Body of pancreas (tissue), 4 donors: ENCODE results near the gene RNF213. TPM values are rescaled to one million over a fixed set of nuclear protein-coding genes. Genes with fewer than 3 reads are reported as not detected.
A peak's percentile ranks its signal among the peaks of the same experiment; 100 is the strongest.

Experiments used
- ATAC-seq: fragments of 150-250 bp; one replicate; pipeline ENCODE4 v1.9.1; 2016
- DNase-seq, 4 donors: peaks; one replicate each; pipeline ENCODE4 v3.0.0-alpha.2; 2019
- H3K27ac ChIP-seq, 4 donors: fragments of 200-600 bp; sonication (generic); 1 replicate in 3 of 4; 2 replicates in 1 of 4; pipeline versions ENCODE4 v1.5.1 to v1.6.1; 2016 to 2019; ENCODE audit warnings: mild to moderate bottlenecking in 1 of 4, mixed read lengths in 1 of 4, moderate library complexity in 1 of 4
- H3K27me3 ChIP-seq, 2 donors: fragments of 200-600 bp; sonication (generic); one replicate each; pipeline ENCODE4 v1.6.0; 2016; ENCODE audit warnings: mild to moderate bottlenecking in 1 of 2
- H3K36me3 ChIP-seq, 2 donors: fragments of 200-600 bp; sonication (generic); replicated peaks in 1 of 2; 2 replicates each; pipeline ENCODE4 v1.5.1; 2016; ENCODE audit warnings: low read depth in 2 of 2; ENCODE audit not compliant: insufficient read depth in 1 of 2
- H3K4me1 ChIP-seq: fragments of 200-600 bp; sonication (generic); one replicate; pipeline ENCODE4 v1.6.0; 2016
- H3K4me3 ChIP-seq, 2 donors: fragments of 200-600 bp; sonication (generic); 1 replicate in 1 of 2; 2 replicates in 1 of 2; pipeline ENCODE4 v1.5.1; 2016 to 2019
- H3K9me3 ChIP-seq, 3 donors: fragments of 200-600 bp; sonication (generic); 1 replicate in 2 of 3; 2 replicates in 1 of 3; pipeline ENCODE4 v1.5.1; 2016
- POLR2A ChIP-seq, 3 donors: fragments of 450-650 bp; IDR thresholded peaks; one replicate each; pipeline ENCODE4 v1.6.1; 2016; ENCODE audit warnings: antibody characterized with exemption in 3 of 3, mild to moderate bottlenecking in 2 of 3
- WGBS, 2 donors: methylation state at CpG; one replicate each; pipeline ENCODE4 v1.1.5; 2017; 5-methylcytosine and 5-hydroxymethylcytosine counted together
- intact Hi-C: fragments of 100-400 bp; cut with DNase I; formaldehyde crosslinking; loops from one replicate; pipeline ENCODE4 v1.15.1; 2023
- total RNA-seq, 2 donors: library from RNA; depleted of rRNA; stranded (reverse); fragments of >200 nt; gene quantifications; one replicate each; pipeline ENCODE4 v1.1.0, GENCODE V29; 2016
- TF ChIP-seq, protein P1 (sequence below), 7 experiments: fragments of 450-650 bp in 4 of 7; fragments of 200-600 bp in 3 of 7; sonication (generic) in 3 of 7; IDR thresholded peaks; one replicate each; pipeline ENCODE4 v1.5.1; 2016 to 2019; ENCODE audit warnings: antibody characterized with exemption in 7 of 7

The RNF213 gene
- total RNA-seq, 2 donors from 2014 or later = 60.7 to 69.5 TPM

GRCh38 chr17:80248001-80248893, 12.4 kb upstream of the RNF213 start:
- DNase-seq = no peak
- H3K4me3 ChIP-seq = no peak overlapping the region

DNA sequence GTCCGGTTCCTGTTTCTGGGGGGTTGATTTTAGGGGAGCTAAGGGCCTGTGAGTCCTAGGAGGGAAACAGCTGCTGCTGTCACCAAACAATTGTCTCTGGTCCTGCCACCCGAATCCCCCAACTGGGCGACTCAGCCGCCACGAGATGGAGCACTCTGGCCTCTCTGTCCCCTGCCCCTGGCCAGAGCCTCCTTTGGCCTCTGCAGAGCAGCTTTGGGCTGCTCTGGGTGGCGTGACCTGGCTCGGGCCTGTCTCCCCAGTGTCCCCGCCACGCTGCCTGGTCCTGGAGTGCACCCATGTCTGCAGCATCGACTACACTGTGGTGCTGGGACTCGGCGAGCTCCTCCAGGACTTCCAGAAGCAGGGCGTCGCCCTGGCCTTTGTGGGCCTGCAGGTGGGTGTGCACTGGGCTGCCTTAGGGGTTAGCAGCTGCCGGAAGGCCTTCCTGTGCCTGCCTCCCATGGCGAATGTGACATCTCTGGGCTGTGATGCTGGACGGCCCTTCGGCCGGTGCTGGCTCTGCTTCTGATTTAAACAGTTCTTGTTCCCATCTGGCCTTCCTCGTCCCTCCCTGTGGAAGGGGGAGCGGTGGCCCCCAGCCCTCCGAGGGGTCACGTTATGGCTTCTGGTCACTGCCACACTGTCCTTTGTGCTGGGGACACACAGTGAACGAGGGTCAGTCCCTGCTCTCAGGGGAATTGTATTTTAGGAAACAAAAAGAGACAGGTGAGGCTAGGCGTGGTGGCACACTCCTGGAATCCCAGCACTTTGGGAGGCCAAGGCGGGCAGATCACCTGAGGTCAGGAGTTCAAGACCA, 11.6 kb upstream of the RNF213 start:
- intact Hi-C loops = no loop called here
- H3K4me1 ChIP-seq = peaks cover 8% of the 10 kb centered on the region
- H3K9me3 ChIP-seq = no peaks in the 10 kb centered on the region
- DNase-seq = no peak
- H3K36me3 ChIP-seq = peaks cover 0 to 5% of the 10 kb centered on the region in 2 donors
- WGBS, 2 donors = 84 to 89% methylated on average over 15 to 23 of the region's 26 CpGs
- H3K4me3 ChIP-seq = no peak overlapping the region
- H3K27ac ChIP-seq = no peak overlapping the region
- TF ChIP-seq, protein P1, sequence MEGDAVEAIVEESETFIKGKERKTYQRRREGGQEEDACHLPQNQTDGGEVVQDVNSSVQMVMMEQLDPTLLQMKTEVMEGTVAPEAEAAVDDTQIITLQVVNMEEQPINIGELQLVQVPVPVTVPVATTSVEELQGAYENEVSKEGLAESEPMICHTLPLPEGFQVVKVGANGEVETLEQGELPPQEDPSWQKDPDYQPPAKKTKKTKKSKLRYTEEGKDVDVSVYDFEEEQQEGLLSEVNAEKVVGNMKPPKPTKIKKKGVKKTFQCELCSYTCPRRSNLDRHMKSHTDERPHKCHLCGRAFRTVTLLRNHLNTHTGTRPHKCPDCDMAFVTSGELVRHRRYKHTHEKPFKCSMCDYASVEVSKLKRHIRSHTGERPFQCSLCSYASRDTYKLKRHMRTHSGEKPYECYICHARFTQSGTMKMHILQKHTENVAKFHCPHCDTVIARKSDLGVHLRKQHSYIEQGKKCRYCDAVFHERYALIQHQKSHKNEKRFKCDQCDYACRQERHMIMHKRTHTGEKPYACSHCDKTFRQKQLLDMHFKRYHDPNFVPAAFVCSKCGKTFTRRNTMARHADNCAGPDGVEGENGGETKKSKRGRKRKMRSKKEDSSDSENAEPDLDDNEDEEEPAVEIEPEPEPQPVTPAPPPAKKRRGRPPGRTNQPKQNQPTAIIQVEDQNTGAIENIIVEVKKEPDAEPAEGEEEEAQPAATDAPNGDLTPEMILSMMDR (IDR thresholded peaks at IDR 0.05) = no peak
- no peak for TF ChIP-seq POLR2A (IDR thresholded peaks at IDR 0.05)
- H3K27me3 ChIP-seq = no peaks in the 10 kb centered on the region
- no peak for ATAC-seq

More at GRCh38 chr17:80248001-80248893, 12.4 kb upstream of the RNF213 start:
- ATAC-seq = no peak
- Histone ChIP-seq H3K9me3 (no peaks in the 10 kb centered on the region), H3K27me3 (no peaks in the 10 kb centered on the region), H3K4me1 (peaks cover 5% of the 10 kb centered on the region), H3K27ac (no peak overlapping the region), H3K36me3 (peaks cover 0 to 5% of the 10 kb centered on the region in 2 donors)
- 93 to 100% methylated on average over 4 to 23 of the region's 23 CpGs for WGBS, 2 donors
- TF ChIP-seq, protein P1 (IDR thresholded peaks at IDR 0.05) = no peak
- no peak for TF ChIP-seq POLR2A (IDR thresholded peaks at IDR 0.05)
- intact Hi-C loops = no loop called here

DNA sequence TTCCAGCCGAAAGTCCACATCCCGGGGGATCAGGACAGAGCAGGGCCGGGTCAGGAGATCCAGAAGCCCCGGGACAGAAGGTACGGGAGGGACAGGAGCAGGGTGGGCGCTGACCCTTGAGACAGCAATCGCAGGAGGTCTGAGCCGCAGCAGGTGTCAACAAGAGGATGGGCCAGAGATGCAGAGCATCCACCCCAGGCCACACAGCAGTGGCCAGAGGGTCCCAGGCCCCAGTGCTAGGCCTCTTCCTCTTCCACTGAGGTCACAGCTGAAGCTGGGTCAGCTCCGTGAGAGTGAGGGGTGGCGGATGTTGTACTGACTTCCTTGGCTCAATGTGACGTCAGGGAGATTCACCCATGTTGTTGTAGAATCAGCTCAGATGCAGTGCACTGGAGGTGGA, 8.7 kb upstream of the RNF213 start:
- TF ChIP-seq, protein P1 (IDR thresholded peaks at IDR 0.05) = no peak
- ATAC-seq (no peak), DNase-seq (no peak)
- Histone ChIP-seq H3K9me3 (no peaks in the 10 kb centered on the region), H3K4me1 (peaks cover 22% of the 10 kb centered on the region), H3K27ac (no peak overlapping the region), H3K4me3 (no peak overlapping the region), H3K27me3 (no peaks in the 10 kb centered on the region), H3K36me3 (no peaks in the 10 kb centered on the region)
- WGBS, 2 donors = 85 to 90% methylated on average over 8 to 11 of the region's 11 CpGs
- intact Hi-C loops = no loop called here

- H3K9me3 ChIP-seq = no peaks in the 10 kb centered on the region
- H3K4me3 ChIP-seq = no peak overlapping the region
- H3K27me3 ChIP-seq = no peaks in the 10 kb centered on the region
- H3K4me1 ChIP-seq = peaks cover 22% of the 10 kb centered on the region
- no peaks in the 10 kb centered on the region for H3K36me3 ChIP-seq
- TF ChIP-seq, protein P1 (IDR thresholded peaks at IDR 0.05) = peak; percentile 44 to 76 (median 74)
- no peak for TF ChIP-seq POLR2A (IDR thresholded peaks at IDR 0.05)
- 20 to 57% methylated on average over 5 to 13 of the region's 13 CpGs for WGBS, 2 donors
- DNase-seq = peak; percentile 76 to 82 (median 79)
- intact Hi-C loops = no loop called here
- no peak overlapping the region for H3K27ac ChIP-seq
- ATAC-seq = peak; percentile 86
Observed at GRCh38 chr17:80252871-80253270, 7.8 kb upstream of the RNF213 start.
